C4-2B (cell line): ENCODE measurements around the gene BRAF.

Experiments
- H3K27ac ChIP-seq: fragments of 450-650 bp; 2 replicates; pipeline ENCODE4 v1.5.1; 2017
- ZFX ChIP-seq: fragments of 450-650 bp; IDR thresholded peaks from 2 replicates; pipeline ENCODE4 v1.6.1; 2017
- TF ChIP-seq, protein P1 (sequence below): fragments of 450-650 bp; conservative IDR thresholded peaks from 2 replicates; pipeline ENCODE4 v1.5.1; 2017; ENCODE audit warnings: mild to moderate bottlenecking

BRAF gene

GRCh38 chr7:140689199-140690152 lies 235.3 kb downstream of the BRAF start:
- no peak overlapping the region for H3K27ac ChIP-seq
- TF ChIP-seq ZFX: no peak
- TF ChIP-seq, protein P1, sequence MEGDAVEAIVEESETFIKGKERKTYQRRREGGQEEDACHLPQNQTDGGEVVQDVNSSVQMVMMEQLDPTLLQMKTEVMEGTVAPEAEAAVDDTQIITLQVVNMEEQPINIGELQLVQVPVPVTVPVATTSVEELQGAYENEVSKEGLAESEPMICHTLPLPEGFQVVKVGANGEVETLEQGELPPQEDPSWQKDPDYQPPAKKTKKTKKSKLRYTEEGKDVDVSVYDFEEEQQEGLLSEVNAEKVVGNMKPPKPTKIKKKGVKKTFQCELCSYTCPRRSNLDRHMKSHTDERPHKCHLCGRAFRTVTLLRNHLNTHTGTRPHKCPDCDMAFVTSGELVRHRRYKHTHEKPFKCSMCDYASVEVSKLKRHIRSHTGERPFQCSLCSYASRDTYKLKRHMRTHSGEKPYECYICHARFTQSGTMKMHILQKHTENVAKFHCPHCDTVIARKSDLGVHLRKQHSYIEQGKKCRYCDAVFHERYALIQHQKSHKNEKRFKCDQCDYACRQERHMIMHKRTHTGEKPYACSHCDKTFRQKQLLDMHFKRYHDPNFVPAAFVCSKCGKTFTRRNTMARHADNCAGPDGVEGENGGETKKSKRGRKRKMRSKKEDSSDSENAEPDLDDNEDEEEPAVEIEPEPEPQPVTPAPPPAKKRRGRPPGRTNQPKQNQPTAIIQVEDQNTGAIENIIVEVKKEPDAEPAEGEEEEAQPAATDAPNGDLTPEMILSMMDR: no peak

DNA sequence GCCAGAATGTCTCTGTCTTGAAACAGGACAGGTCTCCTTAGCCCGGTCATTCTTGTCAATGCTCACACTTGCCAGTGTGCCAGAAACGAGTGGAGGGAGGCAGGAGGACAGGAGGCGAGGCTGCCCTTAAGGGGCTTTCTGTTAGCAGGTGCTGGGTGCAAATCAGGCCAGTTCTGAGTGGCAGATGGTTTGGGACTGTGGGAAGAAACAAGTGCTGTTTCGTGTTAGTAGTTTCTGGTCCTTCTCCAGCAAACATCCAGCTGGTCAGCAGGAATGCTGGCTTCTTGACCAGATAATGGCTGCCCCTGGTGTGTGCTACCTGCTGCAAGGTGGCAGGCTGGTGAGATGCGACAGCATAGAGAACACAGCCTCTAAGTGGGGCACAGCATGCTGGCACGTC lies 236.4 kb downstream of the BRAF start:
- TF ChIP-seq ZFX: no peak
- TF ChIP-seq, protein P1: no peak
- no peak overlapping the region for H3K27ac ChIP-seq

- TF ChIP-seq, protein P1: no peak
- TF ChIP-seq ZFX: no peak
Measured at GRCh38 chr7:140686921-140687320, 237.8 kb downstream of the BRAF start.

GRCh38 chr7:140685407-140686087 lies 239.2 kb downstream of the BRAF start:
- TF ChIP-seq, protein P1: no peak
- TF ChIP-seq ZFX: no peak
- no peak overlapping the region for H3K27ac ChIP-seq

More at GRCh38 chr7:140686921-140687320, 237.8 kb downstream of the BRAF start:
- no peak overlapping the region for H3K27ac ChIP-seq

DNA sequence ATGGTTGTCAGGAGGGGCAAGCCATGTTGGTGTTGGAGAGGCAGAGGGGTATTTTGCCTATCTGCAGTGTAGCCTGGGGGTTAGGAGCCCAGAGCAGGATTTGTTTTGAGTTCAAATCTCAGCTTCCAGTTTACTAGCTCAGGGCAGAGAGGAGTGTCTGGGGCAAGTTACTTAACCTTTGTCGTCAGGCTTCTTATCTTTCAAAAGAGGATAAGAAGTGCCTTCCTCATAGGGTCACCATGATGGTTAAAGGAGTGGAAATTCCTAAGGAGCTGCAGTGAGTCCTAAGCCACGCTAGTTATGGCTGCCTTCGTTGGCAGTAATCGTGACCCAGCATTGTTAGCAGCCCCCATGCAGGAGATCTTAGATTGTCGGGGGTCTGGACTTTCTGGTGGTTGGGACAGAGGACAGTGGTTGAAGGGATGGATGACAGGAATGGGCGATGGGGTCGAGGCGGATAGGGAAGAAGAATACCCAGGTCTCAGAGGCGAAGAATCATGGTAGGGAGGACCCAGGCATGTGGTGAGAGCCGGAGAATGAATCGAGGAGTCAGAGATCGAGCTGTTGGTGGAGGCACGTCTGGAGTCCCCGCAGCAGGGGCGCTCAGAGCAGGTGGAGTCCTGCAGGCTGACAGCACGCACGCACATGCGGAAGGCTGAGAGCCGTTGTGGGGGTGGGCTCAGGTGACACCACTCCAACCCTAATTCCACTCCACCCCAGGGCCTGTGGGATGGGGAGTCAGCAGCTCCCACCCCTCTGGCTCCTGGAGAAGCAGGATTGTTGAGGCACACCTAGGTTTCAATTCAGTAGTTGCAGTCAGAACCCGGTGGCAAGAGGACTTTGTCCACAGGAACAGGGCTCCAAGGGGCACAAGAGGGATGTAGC lies 240.4 kb downstream of the BRAF start:
- TF ChIP-seq, protein P1: no peak
- TF ChIP-seq ZFX: no peak
- no peak overlapping the region for H3K27ac ChIP-seq

- no peak overlapping the region for H3K27ac ChIP-seq
- no peak for TF ChIP-seq ZFX
- TF ChIP-seq, protein P1: no peak
Measured at GRCh38 chr7:140683657-140684056, 241.1 kb downstream of the BRAF start.
